Epithelial cell of esophagus (primary cell): Measurements from ENCODE around the gene ABCF2.

Experiments used
- DNase-seq: peaks from one replicate; pipeline ENCODE4 v3.0.0; 2010; ENCODE audit warnings: low read depth
- H3K4me3 ChIP-seq: 2 replicates; pipeline ENCODE4 v1.5.1; 2011; ENCODE audit warnings: mild to moderate bottlenecking, low read length, control low read depth
- TF ChIP-seq, protein P1 (sequence below): IDR thresholded peaks from 2 replicates; pipeline ENCODE4 v1.5.1; 2011; ENCODE audit warnings: low read depth, mild to moderate bottlenecking, low read length, control low read depth, inconsistent platforms; ENCODE audit not compliant: insufficient read depth; ENCODE audit errors: missing control alignments

The ABCF2 gene

DNA sequence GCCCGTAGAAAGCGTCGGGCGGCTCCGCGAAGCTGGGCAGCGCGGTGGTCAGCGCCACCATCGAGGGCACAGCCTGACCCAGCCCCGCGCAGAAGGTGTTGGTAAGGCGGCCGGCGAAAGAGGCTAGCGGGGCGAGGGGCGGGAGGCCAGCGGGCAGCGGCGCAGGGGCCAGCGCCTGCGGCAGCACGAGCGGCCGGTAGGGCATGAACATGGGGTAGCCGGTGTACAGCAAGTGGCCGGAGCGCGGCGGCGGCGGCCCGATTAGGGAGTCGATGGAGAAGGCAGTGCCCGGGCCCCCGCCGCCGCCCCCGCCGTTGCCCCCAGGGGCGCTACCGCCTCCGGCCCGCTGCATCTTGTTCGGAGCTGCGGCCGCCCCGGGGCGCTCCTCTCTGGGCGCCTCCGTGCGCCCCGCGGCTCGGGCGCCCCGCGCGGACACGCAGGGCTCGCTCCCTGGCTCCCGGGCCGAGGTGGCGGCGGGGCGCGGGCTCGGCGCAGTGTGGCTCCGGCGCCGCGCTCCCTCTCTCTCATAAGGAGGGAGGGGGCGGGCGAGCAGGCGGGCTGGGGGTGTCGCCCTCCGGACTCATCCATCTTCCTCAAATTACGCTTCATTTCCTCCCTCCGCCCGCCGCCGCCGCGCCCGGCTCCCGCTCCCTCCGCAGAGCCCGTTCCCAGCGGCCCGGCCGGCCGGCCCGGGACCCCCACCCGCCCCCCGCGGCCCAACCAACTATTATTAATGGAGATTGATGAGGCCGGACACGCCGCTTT is 59.6 kb downstream of the ABCF2 start, which contains the start of gene GBX1:
Gene GBX1, minus strand, starts transcription at position 498 of the 765 bp plus-strand sequence. Its CDS starts 146 bp downstream, at position 352.
- peak within 1 kb of the TSS; percentile 7 for H3K4me3 ChIP-seq
- TF ChIP-seq, protein P1, sequence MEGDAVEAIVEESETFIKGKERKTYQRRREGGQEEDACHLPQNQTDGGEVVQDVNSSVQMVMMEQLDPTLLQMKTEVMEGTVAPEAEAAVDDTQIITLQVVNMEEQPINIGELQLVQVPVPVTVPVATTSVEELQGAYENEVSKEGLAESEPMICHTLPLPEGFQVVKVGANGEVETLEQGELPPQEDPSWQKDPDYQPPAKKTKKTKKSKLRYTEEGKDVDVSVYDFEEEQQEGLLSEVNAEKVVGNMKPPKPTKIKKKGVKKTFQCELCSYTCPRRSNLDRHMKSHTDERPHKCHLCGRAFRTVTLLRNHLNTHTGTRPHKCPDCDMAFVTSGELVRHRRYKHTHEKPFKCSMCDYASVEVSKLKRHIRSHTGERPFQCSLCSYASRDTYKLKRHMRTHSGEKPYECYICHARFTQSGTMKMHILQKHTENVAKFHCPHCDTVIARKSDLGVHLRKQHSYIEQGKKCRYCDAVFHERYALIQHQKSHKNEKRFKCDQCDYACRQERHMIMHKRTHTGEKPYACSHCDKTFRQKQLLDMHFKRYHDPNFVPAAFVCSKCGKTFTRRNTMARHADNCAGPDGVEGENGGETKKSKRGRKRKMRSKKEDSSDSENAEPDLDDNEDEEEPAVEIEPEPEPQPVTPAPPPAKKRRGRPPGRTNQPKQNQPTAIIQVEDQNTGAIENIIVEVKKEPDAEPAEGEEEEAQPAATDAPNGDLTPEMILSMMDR, result no peak
- no peak for DNase-seq

DNA sequence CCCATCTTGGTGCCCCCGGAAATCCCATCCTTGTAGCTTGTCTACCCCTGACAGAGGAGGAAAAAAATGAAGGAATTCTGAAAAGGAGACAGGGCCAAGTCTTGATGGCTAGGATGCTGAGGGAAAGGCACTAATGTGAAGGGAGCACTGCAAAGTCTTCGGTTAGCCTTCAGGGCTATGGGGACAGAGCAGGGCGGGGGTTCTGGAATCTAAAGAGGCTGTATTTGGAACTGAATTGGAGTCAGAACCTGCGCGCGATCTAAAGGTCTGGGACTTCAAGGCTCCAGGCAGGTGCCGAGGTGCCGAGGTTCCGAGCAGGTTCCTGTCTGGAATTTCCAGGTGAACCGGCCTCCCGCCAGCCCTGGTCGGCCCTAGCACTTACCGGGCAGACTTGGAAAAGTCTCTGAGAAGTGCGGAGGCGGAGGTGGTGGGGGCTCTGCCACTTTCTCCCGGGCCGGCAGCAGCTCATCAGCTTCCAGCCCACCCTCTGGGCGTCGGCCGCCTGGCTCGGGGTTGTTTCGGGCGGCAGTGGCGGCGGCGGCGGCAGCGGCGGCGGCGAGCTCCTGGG is 60.3 kb downstream of the ABCF2 start:
- H3K4me3 ChIP-seq, result no peak overlapping the region
- no peak for DNase-seq
- TF ChIP-seq, protein P1, result no peak
